Activated B cell treated with CpG ODN at 0.5 μM for 24 hours (primary cell): Measurements from ENCODE around the gene EMC8. TPM values are rescaled to one million over a fixed set of nuclear protein-coding genes. Genes with fewer than 3 reads are reported as not detected.

ENCODE experiments used
- ATAC-seq: fragments of 200-7000 bp; cut with Tn5 transposase; one replicate; pipeline ENCODE4 v1.10.0; 2021; ENCODE audit warnings: low read depth, mild to moderate bottlenecking, moderate library complexity
- CTCF ChIA-PET: fragments of 350-600 bp; sonication (Branson Sonifier 250); formaldehyde crosslinking; loops from one replicate; lab custom pipeline; 2021; ENCODE audit warnings: antibody characterized with exemption; lab: Charles Lee
- POLR2A ChIA-PET: fragments of 350-600 bp; sonication (Branson Sonifier 250); formaldehyde crosslinking; loops from one replicate; lab custom pipeline; 2021; ENCODE audit warnings: antibody characterized with exemption; lab: Charles Lee
- DNase-seq: peaks from one replicate; pipeline ENCODE4 v3.0.0; 2022
- H3K27ac Mint-ChIP-seq: one replicate; pipeline ENCODE4 v1.8.0; 2020; ENCODE audit warnings: mixed read lengths
- H3K27me3 Mint-ChIP-seq: one replicate; pipeline ENCODE4 v1.8.0; 2021; ENCODE audit warnings: mixed read lengths
- H3K36me3 Mint-ChIP-seq: one replicate; pipeline ENCODE4 v1.8.0; 2021; ENCODE audit warnings: low read depth, mixed read lengths
- H3K4me1 Mint-ChIP-seq: one replicate; pipeline ENCODE4 v1.8.0; 2021; ENCODE audit warnings: mixed read lengths
- H3K4me3 Mint-ChIP-seq: one replicate; pipeline ENCODE4 v1.8.0; 2020; ENCODE audit warnings: mild to moderate bottlenecking, mixed read lengths
- H3K9me3 Mint-ChIP-seq: one replicate; pipeline ENCODE4 v1.8.0; 2020; ENCODE audit warnings: mixed read lengths
- CTCF ChIP-seq: fragments of 200-600 bp; IDR thresholded peaks from one replicate; pipeline ENCODE4 v1.8.0; 2022; ENCODE audit warnings: antibody characterized with exemption, mild to moderate bottlenecking
- intact Hi-C: fragments of 100-400 bp; cut with micrococcal nuclease; formaldehyde crosslinking; loops from one replicate; pipeline ENCODE4 v1.15.1; 2024
- total RNA-seq: library from RNA; stranded (reverse); gene quantifications from 2 replicates; pipeline ENCODE4 v1.2.3, GENCODE V29; 2022

The EMC8 gene
- total RNA-seq, 1 donor from 2014 or later: 27.8 TPM

- TF ChIP-seq CTCF: no peak
- ATAC-seq (no peak), DNase-seq (no peak)
- peaks cover 33% of the 10 kb centered on the region for H3K4me1 Mint-ChIP-seq
- POLR2A ChIA-PET: interaction anchor here (0.6 kb wide), 1 partner anchor 154 kb away, joined by 3 read pairs; no protein-coding TSS in a partner anchor
- intact Hi-C loops: no loop called here
- H3K27ac Mint-ChIP-seq: no peak overlapping the region
- no peaks in the 10 kb centered on the region for H3K9me3 Mint-ChIP-seq
- H3K36me3 Mint-ChIP-seq: peaks cover 60% of the 10 kb centered on the region
- CTCF ChIA-PET: no interaction called here
- H3K27me3 Mint-ChIP-seq: peaks cover 3% of the 10 kb centered on the region
- no peak overlapping the region for H3K4me3 Mint-ChIP-seq
Measured at GRCh38 chr16:85805442-85806045, 6.2 kb upstream of the EMC8 start.

DNA sequence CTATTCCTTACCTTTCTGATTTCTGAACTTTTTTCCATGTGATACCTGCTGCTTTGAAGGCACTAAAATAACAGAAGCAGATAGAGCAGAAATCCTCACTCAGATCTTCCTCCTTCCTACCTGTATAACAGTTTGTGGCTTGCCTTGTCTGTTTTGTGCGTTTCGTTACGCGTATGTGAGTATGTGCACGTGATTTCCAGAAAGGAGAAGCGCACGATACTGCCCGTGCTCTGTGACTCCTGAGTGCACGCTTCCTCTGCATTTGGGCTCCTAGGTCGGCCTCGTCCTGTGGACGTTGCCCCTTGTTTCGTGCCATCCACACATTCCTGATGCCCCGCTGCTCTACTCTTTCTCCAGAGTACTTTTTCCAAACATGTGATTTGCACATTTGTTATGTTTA is 4.2 kb upstream of the EMC8 start:
- Mint-ChIP-seq H3K4me3 (no peak overlapping the region), H3K36me3 (peaks cover 64% of the 10 kb centered on the region), H3K9me3 (no peaks in the 10 kb centered on the region), H3K4me1 (peaks cover 38% of the 10 kb centered on the region), H3K27me3 (no peaks in the 10 kb centered on the region), H3K27ac (no peak overlapping the region)
- POLR2A ChIA-PET: interaction anchor here (1.1 to 1.3 kb wide), 4 partner anchors 47 to 188 kb away, joined by 3 to 4 read pairs (median 3); no protein-coding TSS in a partner anchor
- DNase-seq: no peak
- intact Hi-C loops: no loop called here
- CTCF ChIA-PET: interaction anchor here (1.1 kb wide), 1 partner anchor 18 kb away, joined by 6 read pairs; no protein-coding TSS in a partner anchor
- TF ChIP-seq CTCF: no peak
- no peak for ATAC-seq

DNA sequence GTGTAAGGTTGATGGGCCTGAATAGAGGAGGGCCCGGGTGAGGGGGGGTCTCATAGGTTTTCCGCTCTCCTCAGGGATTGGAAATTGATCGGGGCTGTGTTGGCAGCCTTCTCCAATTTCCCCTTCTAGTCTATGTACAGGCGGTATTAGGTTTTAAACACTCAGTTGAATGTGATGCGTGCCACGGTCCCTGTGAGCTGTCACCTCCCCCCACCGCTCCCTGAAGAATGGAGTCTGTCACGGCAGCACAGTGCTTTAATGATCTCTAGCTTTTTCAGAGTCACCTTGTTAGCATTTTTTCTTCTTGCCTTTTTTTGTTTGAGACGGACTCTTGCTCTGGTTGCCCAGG is 951 bp upstream of the EMC8 start:
- H3K36me3 Mint-ChIP-seq: peaks cover 66% of the 10 kb centered on the region
- intact Hi-C loops: no loop called here
- H3K9me3 Mint-ChIP-seq: no peaks in the 10 kb centered on the region
- POLR2A ChIA-PET: interaction anchor here (0.5 to 2.2 kb wide), 17 partner anchors 19 to 305 kb away, joined by 3 to 23 read pairs (median 4); partner anchors contain the start of gene IRF8
- no peak for DNase-seq
- no peak for TF ChIP-seq CTCF
- H3K4me1 Mint-ChIP-seq: peaks cover 51% of the 10 kb centered on the region
- H3K27ac Mint-ChIP-seq: peak overlapping the region; percentile 80
- no peaks in the 10 kb centered on the region for H3K27me3 Mint-ChIP-seq
- ATAC-seq: peak; percentile 25
- CTCF ChIA-PET: interaction anchor here (1.2 to 1.4 kb wide), 2 partner anchors 21 to 229 kb away, joined by 3 to 5 read pairs; no protein-coding TSS in a partner anchor
- peak overlapping the region; percentile 86 for H3K4me3 Mint-ChIP-seq

GRCh38 chr16:85798901-85799496 is 345 bp downstream of the EMC8 start:
- Mint-ChIP-seq H3K27ac (peak overlapping the region; percentile 84), H3K36me3 (peaks cover 68% of the 10 kb centered on the region), H3K4me1 (peaks cover 52% of the 10 kb centered on the region), H3K4me3 (peak overlapping the region; percentile 90), H3K27me3 (no peaks in the 10 kb centered on the region), H3K9me3 (no peaks in the 10 kb centered on the region)
- intact Hi-C loops: loop anchor here (1.0 kb wide), 3 partner anchors 43 to 110 kb away; no protein-coding TSS in a partner anchor
- POLR2A ChIA-PET: interaction anchor here (0.8 to 1.6 kb wide), 4 partner anchors 43 to 1692 kb away, joined by 3 to 4 read pairs (median 4); no protein-coding TSS in a partner anchor
- CTCF ChIA-PET: no interaction called here
- TF ChIP-seq CTCF: no peak
- peak; percentile 19 for ATAC-seq
- DNase-seq: no peak

DNA sequence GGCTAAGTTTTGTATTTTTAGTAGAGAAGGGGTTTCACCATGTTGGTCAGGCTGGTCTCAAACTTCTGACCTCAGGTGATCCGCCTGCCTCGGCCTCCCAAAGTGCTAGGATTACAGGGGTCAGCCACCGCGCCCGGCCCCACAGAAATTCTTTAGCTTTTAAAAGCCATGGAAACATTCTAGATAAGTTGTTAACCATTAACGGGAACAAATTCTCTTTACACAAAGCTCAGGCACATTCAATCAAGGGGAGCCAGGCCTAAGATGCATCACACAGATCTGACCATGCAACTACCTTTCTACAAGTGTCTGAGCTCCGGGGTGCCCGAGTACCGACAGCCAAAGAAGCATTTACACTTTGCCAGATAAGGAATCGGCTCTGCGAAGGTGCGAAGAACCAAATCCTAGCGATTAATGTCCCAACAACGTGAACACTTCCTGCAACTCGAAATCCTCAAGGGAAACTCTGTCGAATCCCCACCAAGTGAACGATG is 1.0 kb downstream of the EMC8 start:
- Mint-ChIP-seq H3K4me1 (peaks cover 45% of the 10 kb centered on the region), H3K36me3 (peaks cover 67% of the 10 kb centered on the region), H3K4me3 (peak overlapping the region; percentile 84), H3K27me3 (no peaks in the 10 kb centered on the region), H3K27ac (peak overlapping the region; percentile 65), H3K9me3 (no peaks in the 10 kb centered on the region)
- no peak for TF ChIP-seq CTCF
- POLR2A ChIA-PET: interaction anchor here (0.8 to 1.5 kb wide), 4 partner anchors 42 to 1693 kb away, joined by 3 to 4 read pairs (median 4); no protein-coding TSS in a partner anchor
- CTCF ChIA-PET: interaction anchor here (1.7 kb wide), 1 partner anchor 81 kb away, joined by 4 read pairs; no protein-coding TSS in a partner anchor
- DNase-seq (no peak), ATAC-seq (no peak)
- intact Hi-C loops: no loop called here
